NCI-H2107 (cell line): ENCODE results near the gene ZBTB7B.

Experiments
- DNase-seq: peaks from one replicate; lab custom pipeline; 2025; lab: John Stamatoyannopoulos, UW

ZBTB7B gene

GRCh38 chr1:155002464-155003226 lies at the start of gene ZBTB7B:
Gene ZBTB7B (plus strand): TSS chr1:155002802. CDS start chr1:155014661, 11,859 bp downstream.
- DNase-seq, result peak; percentile 73

- DNase-seq, result no peak
Observed at GRCh38 chr1:154953611-154954038, 49.0 kb upstream of the ZBTB7B start.

DNA sequence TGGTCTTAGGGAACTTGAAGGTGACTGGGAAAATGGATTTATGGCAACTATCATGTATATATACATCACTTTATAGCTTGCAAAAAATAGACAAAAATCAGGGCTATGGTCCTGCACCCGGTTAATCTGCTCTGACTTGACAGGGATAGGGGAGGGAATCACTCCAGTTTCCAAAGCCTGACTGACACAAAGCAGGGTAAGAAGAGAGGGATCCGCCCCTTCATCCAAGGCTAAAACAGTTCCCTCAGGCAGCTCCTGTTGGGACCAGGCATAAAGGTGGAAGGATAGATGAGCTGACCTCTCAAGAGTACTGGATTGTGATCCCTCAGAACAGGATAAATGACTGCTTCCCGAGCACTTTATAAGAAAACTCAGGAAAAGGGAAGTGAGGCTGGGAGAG lies 48.1 kb upstream of the ZBTB7B start:
- no peak for DNase-seq

- DNase-seq, result no peak
Observed at GRCh38 chr1:154955039-154955717, 47.4 kb upstream of the ZBTB7B start.

DNA sequence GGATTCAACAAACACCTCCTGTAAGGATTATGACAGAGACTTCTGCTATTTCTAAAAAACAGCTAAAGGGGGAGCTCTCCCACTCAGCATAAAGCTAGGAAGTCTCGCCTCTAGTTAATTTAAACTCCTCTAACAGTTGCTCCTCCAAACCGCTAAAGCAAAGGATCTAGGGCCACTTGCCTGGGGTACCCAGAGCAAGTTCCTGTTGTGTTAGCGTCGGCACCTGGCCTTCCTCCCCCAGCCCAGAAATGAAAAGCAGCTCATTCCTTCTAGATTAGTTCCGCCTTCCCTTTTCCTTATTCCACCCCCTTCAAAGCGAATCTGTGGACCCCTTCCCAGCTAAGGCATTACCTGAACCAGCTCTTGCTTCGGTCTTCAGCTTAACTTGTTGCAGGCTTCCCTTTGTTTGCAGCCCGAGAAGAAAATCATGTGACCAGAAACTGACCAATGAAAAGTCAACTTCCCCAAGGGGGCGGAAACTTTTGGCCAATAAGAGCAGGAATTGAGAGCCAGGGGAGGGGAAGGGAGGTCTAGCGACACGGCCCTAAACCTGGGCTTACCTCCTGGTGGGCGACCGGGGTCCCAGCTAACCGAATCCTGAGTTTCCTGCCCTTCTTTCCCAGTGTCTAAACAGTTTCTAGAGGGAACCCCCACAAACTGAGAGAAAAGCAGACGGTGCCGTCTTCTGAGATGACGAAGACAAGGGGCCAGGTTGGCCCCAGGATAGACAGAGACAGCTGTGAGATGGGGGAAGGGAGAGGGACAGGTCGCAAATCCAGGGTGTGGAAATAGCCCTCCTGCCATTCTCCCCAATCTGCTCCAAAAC lies 46.7 kb upstream of the ZBTB7B start, which contains the start of gene PBXIP1:
TSS of gene PBXIP1 (minus strand) at position 382 of the 826 bp plus-strand sequence. CDS start 2,378 bp downstream, outside the sequence.
- DNase-seq, result peak; percentile 79

GRCh38 chr1:154956544-154956941 lies 46.1 kb upstream of the ZBTB7B start:
- no peak for DNase-seq

GRCh38 chr1:154957091-154957657 lies 45.4 kb upstream of the ZBTB7B start:
- no peak for DNase-seq

DNA sequence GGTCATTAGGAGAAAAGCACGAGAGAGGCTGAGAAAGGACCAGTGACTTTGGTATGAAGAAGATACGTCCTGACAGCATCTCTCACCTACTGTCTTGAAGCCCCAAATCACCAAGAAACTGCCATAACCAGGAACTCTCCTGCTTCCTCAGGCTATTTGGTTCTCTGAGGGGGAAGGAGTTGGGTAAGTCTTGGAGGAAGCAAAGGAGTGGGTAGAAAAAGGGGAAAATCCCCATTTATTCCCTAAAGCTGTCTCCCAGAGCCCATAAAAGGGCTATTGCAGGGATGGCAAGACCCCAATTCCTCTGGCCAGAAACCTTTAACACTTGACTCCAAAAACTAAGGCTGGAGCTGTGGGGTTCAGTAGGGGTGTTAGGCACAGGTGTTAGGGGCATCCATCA lies 44.6 kb upstream of the ZBTB7B start:
- DNase-seq, result no peak

DNA sequence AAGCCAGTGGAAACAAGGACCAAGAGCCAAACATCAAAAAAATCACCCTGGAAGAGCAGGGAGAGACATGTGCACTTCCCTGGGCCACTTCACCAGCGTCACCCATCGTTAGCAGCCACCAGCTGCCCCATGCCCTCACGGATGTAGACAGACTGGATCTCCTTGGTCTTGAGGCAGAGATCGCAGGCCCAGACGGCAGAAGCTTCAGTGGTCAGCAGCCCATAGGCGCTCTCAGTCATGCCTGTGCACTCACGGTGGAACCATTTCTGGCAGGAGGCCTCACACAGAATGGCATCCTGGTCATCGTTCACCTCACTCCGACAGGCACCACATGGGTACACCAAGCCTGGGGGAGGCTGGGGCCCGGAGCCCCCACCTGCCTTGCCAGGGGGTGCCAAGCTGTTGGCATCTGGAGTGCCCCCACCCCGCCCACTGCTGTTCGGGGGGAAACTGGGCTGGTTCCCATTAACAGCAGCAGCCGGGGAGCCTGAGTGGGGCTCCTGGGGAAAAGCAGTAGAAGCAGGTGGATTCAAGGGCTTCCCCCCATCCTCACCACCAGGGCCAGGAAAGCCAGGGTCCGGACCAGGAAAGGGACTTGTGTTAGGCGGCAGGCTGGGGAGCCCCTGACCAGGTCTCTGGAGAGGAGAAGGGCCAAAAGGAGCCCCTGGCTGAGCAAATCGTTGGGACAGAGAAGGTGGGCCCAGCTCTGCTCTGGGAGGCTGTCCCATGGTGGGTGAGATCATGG lies 43.7 kb upstream of the ZBTB7B start:
- no peak for DNase-seq

- DNase-seq, result no peak
Observed at GRCh38 chr1:154959426-154959780, 43.2 kb upstream of the ZBTB7B start.

DNA sequence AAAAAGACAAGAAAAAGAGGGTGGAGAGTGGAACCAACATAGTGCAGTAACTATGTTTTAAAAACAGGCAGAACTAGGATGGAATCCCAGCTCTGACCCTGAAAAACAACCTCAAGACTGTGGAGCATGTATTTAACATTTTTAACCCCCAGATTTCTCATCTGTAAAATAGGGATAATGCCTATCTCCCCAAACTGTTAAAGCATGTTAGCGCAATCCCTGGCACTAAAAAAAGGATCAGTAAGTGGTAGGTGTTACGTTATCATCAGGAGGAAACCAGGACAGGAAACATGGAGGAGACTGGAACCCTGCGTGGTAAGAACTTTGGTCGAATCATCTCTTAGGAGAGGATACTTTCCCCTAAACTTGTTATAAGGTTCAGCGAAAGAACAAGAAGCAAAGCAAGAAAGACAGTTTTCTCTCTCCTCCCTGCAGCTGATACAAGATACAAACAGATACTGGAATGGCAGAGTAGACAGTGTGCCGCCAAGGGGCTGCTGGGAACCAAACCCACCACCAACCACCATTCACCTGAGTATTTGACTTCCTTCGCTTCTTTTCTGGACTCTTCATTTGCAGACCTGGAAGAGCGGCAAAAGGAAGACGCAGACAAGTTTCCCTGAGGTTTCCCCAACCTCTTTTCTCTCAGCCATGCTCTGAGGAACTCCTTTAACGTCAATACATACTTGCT lies 42.0 kb upstream of the ZBTB7B start:
- DNase-seq, result no peak

- DNase-seq, result peak; percentile 58
Observed at GRCh38 chr1:154961207-154962155, 41.1 kb upstream of the ZBTB7B start, which contains the start of gene PYGO2. Gene PYGO2 (minus strand): TSS chr1:154961782. CDS start chr1:154961576, 206 bp downstream.

DNA sequence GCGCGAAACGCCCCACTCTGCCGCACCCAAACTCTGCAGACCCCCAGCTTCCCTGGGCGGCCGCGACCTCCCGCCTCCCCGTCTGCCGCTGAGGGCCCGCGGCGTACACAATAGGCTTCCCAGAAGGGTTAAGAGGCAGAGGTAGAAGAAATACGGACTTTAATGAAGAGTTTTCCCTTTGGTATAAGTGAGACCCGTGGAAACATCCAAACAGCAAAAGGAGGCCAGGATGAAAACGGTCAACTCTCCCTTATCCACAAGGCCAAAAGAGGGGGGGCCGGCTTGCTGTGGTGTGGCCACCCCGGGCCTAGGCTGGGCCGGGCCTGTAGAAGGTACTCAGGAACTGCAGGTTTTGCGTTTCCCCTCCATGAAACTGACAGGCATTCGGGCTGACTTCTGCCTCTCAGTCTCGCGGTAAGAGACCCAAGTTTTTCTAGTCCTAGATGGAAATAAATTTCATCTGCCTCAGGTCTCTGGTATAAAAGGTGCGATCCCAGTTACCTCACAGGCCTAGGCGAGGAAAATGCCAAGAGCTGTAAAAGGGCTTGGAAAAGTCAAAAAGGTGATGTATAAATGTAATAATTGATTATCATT lies 40.3 kb upstream of the ZBTB7B start:
- DNase-seq, result no peak

DNA sequence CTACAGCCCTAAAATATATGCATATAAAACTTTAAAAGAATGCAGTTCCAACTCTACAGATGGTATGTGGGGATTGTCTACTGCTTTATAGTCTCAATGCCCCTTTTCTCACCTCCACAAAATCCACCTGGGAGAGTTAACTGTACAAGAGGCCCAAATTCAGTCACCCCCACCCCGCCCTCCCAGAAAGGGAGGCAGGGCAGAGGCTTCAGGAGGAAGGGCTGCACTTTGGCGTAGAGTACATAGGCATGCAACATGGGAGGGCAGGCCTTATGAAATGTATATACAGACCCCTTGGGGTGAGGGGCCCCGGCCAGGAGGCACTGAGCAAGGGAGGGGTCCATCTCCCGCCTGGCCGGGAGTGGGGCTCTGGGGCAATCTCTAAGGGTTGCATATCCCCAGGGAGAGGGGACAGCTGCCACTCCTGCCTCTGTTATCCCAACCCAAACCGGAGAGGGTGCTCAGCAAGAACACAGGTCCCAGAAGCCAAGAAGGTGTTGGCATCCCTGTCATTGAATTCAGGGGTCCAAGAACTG lies 39.7 kb upstream of the ZBTB7B start:
- DNase-seq, result no peak

GRCh38 chr1:154963643-154964042 lies 39.0 kb upstream of the ZBTB7B start:
- DNase-seq, result no peak

DNA sequence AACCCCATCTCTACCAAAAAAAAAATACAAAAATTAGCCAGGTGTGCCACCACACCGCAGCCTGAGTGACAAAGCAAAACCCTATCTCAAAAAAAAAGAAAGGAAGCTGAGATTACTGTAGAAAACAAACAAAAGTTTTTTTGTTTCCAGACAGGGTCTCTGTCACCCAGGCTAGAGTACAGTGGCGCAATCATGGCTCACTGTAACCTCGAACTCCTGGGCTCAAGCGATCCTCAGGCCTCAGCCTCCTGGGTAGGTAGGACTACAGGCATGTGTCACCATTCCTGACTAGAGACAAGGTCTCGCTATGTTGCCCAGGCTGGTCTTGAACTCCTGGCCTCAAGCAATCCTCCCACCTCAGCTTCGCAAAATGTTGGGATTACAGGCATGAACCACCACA lies 38.2 kb upstream of the ZBTB7B start:
- no peak for DNase-seq

- DNase-seq, result no peak
Observed at GRCh38 chr1:154966111-154966510, 36.5 kb upstream of the ZBTB7B start.

- no peak for DNase-seq
Observed at GRCh38 chr1:154967331-154967950, 35.2 kb upstream of the ZBTB7B start.
